Measurements from ENCODE around the gene REPIN1. TPM values are rescaled to one million over a fixed set of nuclear protein-coding genes. Genes with fewer than 3 reads are reported as not detected.
A peak's percentile ranks its signal among the peaks of the same experiment; 100 is the strongest.

Gene REPIN1
- total and polyA plus RNA-seq, 9 of the 15 experiments (the other 6 are each of a cell fraction or from before 2014, with no cell fraction given): 8.1 to 283 (median 94.3) TPM

DNA sequence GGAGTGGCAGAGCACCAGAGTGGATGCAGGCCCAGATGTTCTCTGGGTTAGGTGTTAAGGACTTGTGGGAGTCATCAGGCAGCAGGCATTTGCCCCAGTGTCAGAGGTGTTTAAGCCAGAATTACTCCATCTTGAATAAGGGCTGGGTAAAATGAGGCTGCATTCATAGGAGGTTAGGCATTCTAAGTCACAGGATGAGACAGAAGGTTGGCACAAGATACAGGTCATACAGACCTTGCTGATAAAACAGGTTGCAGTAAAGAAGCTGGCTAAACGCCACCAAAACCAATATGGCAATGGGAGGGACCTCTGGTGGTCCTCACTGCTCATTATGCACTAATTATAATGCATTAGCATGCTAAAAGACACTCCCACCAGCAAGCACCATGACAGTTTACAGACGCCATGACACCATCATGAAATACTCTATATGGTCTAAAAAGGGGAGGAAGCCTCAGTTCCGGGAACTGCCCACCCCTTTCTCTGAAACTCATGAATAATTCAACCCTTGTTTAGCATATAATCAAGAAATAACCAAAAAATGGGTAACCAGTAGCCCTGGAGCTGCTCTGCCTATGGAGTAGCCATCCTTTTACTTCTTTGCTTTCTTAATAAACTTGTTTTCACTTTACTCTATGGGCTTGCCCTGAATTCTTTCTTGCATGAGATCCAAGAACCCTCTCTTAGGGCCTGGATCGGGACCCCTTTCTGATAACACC is 46.3 kb upstream of the REPIN1 start (continued):
- TF ChIP-seq, protein P1, sequence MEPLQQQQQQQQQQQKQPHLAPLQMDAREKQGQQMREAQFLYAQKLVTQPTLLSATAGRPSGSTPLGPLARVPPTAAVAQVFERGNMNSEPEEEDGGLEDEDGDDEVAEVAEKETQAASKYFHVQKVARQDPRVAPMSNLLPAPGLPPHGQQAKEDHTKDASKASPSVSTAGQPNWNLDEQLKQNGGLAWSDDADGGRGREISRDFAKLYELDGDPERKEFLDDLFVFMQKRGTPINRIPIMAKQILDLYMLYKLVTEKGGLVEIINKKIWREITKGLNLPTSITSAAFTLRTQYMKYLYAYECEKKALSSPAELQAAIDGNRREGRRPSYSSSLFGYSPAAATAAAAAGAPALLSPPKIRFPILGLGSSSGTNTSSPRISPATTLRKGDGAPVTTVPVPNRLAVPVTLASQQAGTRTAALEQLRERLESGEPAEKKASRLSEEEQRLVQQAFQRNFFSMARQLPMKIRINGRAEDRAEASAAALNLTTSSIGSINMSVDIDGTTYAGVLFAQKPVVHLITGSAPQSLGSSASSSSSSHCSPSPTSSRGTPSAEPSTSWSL (CRISPR knock-in tag; IDR thresholded peaks at IDR 0.05; ENCODE audit: borderline replicate concordance): peak; percentile 79; the same call in 1 of the 2 replicates
- peak; percentile 5; the same call in 1 of the 2 replicates for TF ChIP-seq ARID1B (IDR thresholded peaks at IDR 0.05)
- peak; percentile 66; the same call in 1 of the 2 replicates for TF ChIP-seq DIDO1 (tag; IDR thresholded peaks at IDR 0.05; ENCODE audit: low read depth)
- TF ChIP-seq BRD4 (IDR thresholded peaks at IDR 0.05): no peak
- peak; percentile 94 for TF ChIP-seq HSF4 (CRISPR knock-in tag; IDR thresholded peaks at IDR 0.05; ENCODE audit: borderline replicate concordance)
- TF ChIP-seq ZNF589 (CRISPR knock-in tag; IDR thresholded peaks at IDR 0.05; ENCODE audit: low read depth): 0 out of 2 replicates have a peak, but pooled peaks have one; percentile 46
- no peak for TF ChIP-seq PURB (CRISPR knock-in tag; IDR thresholded peaks at IDR 0.05; ENCODE audit: low read depth)
- TF ChIP-seq RFX5 (IDR thresholded peaks at IDR 0.05; ENCODE audit: low read depth, low read length): no peak
- TF ChIP-seq SRF (CRISPR knock-in tag; IDR thresholded peaks at IDR 0.05): peak in 1 of 2 experiments; percentile 97; a peak in 2 of 4 replicates
- TF ChIP-seq XRCC5 (IDR thresholded peaks at IDR 0.05; ENCODE audit: low read depth, low read length): no peak
- no peak for TF ChIP-seq ARHGAP35 (IDR thresholded peaks at IDR 0.05; ENCODE audit: partially characterized antibody)
- TF ChIP-seq ZKSCAN3 (CRISPR knock-in tag; IDR thresholded peaks at IDR 0.05): no peak
- TF ChIP-seq, protein P2, sequence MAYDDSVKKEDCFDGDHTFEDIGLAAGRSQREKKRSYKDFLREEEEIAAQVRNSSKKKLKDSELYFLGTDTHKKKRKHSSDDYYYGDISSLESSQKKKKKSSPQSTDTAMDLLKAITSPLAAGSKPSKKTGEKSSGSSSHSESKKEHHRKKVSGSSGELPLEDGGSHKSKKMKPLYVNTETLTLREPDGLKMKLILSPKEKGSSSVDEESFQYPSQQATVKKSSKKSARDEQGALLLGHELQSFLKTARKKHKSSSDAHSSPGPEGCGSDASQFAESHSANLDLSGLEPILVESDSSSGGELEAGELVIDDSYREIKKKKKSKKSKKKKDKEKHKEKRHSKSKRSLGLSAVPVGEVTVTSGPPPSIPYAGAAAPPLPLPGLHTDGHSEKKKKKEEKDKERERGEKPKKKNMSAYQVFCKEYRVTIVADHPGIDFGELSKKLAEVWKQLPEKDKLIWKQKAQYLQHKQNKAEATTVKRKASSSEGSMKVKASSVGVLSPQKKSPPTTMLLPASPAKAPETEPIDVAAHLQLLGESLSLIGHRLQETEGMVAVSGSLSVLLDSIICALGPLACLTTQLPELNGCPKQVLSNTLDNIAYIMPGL (CRISPR knock-in tag; IDR thresholded peaks at IDR 0.05): no peak
- TF ChIP-seq CHCHD3 (CRISPR knock-in tag; IDR thresholded peaks at IDR 0.05): no peak
- no peak for TF ChIP-seq HNRNPL (IDR thresholded peaks at IDR 0.05; ENCODE audit: low read depth, low read length)
- peak; percentile 11; the same call in 1 of the 2 replicates for TF ChIP-seq ZNF316 (IDR thresholded peaks at IDR 0.05)
- TF ChIP-seq, protein P3, sequence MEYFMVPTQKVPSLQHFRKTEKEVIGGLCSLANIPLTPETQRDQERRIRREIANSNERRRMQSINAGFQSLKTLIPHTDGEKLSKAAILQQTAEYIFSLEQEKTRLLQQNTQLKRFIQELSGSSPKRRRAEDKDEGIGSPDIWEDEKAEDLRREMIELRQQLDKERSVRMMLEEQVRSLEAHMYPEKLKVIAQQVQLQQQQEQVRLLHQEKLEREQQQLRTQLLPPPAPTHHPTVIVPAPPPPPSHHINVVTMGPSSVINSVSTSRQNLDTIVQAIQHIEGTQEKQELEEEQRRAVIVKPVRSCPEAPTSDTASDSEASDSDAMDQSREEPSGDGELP (CRISPR knock-in tag; IDR thresholded peaks at IDR 0.05; ENCODE audit: borderline replicate concordance): no peak; the same call in 1 of the 2 replicates
- TF ChIP-seq ZC3H11A (IDR thresholded peaks at IDR 0.05; ENCODE audit: low read depth, low read length): no peak
- no peak for TF ChIP-seq SRSF1 (IDR thresholded peaks at IDR 0.05; ENCODE audit: low read depth, low read length)

Data from K562 (cell line).